HG03575 (cell line): ENCODE results near the gene KRT85.
"Not testable (repeated sequence)": the region's sequence is repeated elsewhere in the genome, so short reads cannot be mapped to it uniquely, and the experiment has no call there.

Source experiments
- ATAC-seq: cut with Tn5 transposase; IDR thresholded peaks from one replicate; pipeline ENCODE4 v1.9.1; 2021; ENCODE audit not compliant: unreplicated experiment, insufficient number of reproducible peaks, low FRiP score; ENCODE audit errors: extremely low read depth

Gene KRT85

DNA sequence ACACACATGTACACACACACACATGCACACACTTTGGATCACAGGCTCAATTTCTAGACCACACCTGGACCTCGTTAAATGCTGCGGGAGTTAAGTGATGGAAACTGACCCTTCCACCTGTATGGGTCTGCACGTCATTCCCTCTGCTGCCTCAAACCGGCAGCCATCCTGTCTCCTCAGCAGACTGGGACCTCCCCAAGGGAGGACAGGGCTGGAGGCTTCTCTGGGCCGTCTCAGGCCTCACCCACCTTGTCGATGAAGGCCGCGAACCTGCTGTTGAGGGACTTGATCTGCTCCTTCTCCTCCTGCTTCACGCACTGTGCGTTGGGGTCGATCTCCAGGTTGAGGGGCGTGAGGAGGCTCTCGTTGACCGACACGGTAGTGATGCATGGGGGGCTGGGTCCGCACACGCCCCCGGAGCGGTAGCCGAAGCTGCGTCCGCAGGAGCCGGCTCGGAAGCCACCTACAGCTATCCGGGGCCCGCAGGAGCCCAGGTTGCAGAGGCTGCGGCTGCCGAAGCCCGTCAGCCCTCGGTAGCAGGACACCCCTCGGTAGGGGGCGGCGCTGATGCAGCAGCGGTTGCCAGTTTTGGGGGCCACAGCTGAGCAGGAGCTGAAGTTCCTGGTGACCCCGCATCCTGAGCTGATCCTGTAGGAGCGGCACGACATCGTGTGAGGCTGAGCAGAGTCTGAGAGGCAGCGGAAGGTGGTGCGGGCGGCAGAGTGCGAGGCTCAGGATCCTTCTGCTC is at the start of gene KRT85:
Gene KRT85 (minus strand): TSS at position 744 of the 748 bp plus-strand sequence. CDS start 76 bp downstream, at position 668.
- ATAC-seq: no peak

DNA sequence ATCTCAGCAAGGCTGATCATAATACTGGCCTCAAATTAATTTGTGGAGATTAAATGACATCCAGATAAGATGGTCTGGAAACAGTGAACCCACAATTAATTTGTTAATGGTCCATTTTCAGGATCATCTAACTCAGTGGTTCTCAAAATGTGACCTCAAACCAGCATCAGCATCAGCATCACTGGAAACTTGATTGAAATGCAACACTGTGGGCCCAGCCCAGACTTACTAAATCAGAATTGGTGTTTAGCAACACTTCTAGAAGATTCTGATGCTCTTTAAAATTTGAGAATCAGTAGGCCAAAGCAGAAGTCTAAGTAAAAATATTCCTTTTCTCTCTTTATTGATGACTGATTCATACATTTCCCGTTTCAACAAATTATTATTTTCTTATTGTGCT is 49.5 kb upstream of the KRT85 start:
- ATAC-seq: no peak

DNA sequence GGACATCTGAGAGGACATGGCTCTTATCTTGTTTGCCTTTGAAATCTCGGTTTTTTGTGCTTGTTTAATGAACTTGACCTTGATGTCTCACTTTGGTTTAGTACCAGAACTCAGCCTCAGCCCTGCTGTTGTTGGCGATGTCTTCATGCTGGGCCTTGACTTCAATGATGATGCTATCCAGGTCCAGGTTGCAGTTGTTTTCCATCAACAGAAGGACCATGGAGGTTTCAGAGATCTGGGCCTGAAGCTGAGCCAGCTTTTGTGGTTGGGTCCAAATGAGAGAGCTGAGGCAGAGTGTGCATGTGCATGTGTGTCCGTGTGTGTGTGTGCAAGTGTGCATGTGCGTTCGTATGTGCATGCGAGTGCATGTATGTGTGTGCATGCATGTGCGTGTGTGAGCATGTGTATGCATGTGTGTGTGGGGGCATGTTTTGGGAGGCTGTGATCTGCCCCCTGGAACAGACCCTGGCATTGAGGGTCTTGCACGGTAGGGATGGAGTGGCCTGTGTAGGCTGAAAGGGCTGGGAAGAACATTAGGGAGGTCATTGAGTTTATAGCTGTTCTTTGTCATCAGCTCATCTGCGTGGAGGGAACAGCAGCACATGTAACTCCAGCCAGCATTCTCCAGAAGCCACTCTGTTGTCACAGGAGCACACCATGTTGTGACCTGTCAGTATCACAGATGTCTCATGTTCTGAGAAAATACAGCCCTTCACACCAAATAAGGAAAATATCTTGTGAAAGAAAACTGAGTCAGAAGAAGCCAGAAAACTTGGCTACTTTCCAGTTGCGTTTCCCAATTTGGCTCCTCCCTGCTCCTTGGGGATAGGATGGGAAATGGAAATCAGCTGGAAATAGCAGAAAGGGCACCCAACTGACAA is 48.8 kb upstream of the KRT85 start:
- ATAC-seq: no peak

GRCh38 chr12:52414936-52415335 is 47.7 kb upstream of the KRT85 start:
- no peak for ATAC-seq

GRCh38 chr12:52413782-52414345 is 46.6 kb upstream of the KRT85 start:
- ATAC-seq: no peak

- no peak for ATAC-seq
These were observed 45.9 kb upstream of the KRT85 start for GRCh38 chr12:52413202-52413601.

DNA sequence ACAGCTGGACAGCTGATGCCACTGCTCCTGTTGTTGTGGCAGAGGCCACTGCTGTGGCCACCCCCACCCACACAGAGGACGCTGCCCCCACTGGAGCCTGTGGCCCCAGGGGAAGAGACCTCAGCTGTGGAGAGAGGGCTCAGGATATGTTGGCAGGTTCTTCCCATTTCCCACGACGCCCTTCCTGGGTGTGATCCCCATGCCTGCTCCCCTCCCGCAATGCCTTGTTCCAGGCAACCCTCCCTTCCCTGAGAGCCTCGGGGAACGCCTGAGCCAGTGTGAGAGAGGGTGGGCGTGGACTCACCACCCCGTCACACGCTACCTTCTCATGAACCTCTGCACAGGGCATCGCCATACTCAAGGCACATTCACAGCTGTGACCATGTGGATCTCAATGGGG is 44.5 kb upstream of the KRT85 start:
- ATAC-seq: no peak

DNA sequence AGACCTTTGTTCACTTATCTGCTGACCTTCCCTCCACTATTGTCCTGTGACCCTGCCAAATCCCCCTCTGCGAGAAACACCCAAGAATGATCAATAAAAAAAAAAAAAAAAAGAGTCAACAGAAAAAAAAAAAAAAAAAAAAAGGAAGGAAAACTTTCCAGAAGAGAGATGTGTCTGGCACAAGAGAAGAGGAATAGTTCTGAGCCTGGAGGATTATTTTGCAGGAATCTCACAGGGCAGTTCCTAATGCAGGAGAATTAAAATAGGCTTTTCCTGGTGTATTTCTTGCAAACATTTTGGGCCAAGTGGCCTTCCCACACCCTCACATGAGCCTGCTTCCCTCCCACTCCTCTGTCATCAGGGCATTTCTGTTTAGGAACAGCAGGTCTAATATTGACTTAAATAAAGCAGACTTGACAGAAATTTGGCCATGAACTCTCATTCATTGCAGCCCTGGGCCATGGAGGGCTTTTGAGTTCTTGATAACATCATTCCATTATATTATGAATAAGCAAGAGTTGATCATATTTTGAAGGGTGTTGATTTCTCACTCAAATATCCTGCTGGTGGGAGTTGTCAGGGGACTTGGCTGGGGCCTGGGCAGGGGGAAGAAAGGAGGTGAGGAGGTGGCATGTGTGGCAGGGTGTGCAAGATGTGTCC is 43.4 kb upstream of the KRT85 start:
- ATAC-seq: not testable (repeated sequence)

DNA sequence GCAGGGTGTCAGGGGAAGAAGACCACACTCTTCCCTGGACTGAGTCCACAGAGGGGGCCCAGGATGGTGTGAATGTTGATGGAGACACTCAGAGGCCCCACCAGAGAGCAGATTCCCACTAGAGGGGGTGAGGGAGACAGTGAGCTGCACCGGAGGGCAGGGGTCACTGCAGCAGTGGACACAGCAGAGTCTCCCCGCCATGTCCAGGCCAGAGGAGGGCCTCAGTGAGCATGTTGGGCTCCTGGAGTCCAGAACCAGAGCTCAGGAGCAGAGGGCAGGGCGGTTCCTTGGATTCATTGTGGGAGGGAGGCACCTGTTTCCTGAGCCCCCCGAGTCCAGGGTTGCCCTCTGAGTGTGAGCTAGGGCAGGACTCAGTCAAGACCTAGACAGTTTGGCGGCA is 40.6 kb upstream of the KRT85 start:
- ATAC-seq: no peak

DNA sequence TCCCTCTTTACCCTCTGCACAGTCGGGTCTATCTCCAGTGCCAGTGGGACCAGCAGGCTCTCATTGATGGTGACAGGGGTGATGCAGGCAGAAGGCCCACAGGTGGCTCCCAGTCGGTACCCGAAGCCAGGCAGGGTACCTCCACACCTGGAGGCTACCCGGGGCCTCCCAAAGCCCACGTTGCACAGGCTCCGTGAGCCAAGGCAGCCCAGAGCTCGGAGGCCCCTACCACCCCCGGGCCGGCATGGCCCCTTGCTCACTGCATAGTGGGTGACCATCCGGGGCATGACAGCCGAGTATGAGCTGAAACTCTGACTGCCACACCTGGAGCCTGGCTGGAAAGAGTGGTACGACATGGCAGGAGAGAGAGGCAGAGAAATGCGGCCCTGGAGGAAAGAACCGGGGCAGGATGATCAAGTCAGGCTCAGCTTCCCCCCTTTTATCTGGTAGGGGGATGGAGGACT is 38.7 kb upstream of the KRT85 start, which contains the start of gene KRT82:
Gene KRT82 (minus strand): TSS at position 414 of the 464 bp plus-strand sequence. CDS start 58 bp downstream, at position 356.
- no peak for ATAC-seq

DNA sequence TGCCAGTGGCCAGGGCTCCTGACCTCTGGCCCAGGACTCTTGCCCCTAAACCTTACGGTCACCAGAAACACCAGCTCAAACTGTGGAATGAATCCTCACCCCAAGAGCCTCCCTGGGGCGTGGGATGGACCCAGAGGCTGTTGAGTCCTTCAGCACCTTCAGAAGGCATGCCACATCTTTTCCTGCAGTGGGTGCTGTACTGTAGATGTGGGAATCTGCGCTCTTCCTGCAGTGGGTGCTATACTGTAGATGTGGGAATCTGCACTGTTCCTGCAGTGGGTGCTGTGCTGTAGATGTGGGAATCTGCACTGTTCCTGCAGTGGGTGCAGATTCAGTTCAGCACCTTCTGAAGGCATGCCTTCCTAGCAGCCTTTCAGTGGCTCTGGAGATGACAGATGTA is 37.7 kb upstream of the KRT85 start:
- ATAC-seq: no peak

DNA sequence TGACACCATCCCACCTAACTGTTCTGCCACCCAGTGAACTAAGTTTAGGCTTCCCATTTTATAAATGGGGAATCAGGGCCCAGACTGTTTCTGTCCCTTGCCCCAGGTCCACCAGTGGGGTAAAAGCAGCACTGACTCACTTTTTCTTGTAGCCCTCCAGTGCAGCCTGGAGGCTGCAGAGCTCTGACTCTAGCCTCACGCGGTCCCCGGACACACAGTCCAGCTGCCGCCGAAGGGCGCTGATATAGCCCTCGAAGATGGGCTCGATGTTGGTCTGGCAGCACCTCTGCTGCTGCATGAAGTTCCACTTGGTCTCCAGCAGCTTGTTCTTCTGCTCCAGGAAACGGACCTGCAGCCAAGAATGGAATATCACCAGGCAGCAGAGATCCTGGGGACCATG is 36.3 kb upstream of the KRT85 start:
- ATAC-seq: no peak

DNA sequence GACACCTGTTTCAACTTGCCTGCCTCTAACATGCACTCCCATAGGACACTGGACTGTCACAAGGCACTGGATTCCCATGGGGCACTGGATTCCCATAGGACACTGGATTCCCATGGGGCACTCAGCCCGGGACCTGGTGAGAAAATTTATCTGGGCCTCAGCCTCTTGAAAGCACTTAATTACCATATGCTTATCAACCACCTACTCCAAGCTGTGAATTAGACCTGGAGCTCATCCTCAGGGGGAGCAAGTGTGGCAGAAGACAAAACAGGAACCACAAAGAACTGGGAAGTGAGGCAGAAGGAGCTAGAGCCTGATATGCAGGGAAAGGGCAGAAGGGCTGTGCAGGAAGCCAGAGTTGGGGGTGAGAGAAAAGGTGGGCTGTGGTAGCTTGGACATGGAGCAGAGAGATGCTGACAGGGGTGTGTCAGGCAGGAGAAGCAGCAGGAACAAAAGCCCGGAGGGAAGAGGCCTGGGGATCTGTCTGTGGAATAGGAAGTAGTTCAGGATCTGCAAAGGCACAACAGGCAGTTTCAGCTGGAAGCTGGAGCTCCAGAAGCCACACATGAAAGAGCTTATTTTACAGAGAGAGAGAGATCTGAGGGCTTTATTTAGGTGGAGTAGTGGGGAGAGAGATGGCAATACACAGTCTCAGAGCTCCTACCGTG is 35.7 kb upstream of the KRT85 start:
- ATAC-seq: no peak

DNA sequence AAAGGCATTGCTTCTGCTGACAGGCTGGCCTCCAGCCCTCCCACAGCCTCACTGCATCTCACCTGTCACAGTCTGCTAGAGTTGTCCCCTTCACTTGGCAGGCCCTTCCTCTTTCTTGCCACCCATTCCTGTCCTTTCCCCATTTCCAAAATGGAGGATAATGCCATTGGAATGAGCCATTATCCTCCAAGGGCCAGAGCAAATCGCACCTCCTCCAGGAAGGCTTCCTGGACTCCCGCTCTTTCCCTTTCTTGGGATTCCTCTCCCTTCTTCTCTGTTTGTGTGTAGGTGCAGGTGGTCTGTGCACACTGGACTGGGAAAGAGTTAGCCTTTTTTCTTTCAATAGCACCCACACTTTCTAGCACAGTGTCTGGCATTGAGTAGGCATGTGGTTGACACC is 35.1 kb upstream of the KRT85 start:
- ATAC-seq: no peak

- no peak for ATAC-seq
These were observed 34.6 kb upstream of the KRT85 start for GRCh38 chr12:52401926-52402325.

- no peak for ATAC-seq
These were observed 34.2 kb upstream of the KRT85 start for GRCh38 chr12:52401526-52401925.

GRCh38 chr12:52400906-52401305 is 33.6 kb upstream of the KRT85 start:
- no peak for ATAC-seq

GRCh38 chr12:52399756-52400155 is 32.5 kb upstream of the KRT85 start:
- no peak for ATAC-seq

GRCh38 chr12:52398176-52398575 is 30.9 kb upstream of the KRT85 start:
- ATAC-seq: no peak
